Measurements from ENCODE around the gene AKAP5.

DNA sequence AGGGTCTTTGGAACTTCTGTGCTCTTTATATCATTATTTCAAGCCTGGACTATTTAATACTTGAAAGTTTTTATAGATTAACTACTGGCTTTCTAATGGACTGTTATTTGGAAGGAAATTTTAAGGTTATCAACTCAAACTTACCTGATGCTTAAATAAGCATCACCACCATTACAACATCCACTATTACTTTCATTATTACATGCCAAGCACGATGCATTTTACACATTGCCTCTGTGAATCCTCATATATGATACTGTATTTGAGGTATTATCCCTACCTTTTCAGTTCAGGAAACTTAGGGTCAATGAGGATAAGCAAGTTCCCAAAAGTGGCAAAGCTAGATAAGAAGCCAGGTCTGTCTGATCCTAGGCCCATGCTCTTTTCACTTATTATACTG, 51.7 kb downstream of the AKAP5 start:
- TF ChIP-seq, protein P1, sequence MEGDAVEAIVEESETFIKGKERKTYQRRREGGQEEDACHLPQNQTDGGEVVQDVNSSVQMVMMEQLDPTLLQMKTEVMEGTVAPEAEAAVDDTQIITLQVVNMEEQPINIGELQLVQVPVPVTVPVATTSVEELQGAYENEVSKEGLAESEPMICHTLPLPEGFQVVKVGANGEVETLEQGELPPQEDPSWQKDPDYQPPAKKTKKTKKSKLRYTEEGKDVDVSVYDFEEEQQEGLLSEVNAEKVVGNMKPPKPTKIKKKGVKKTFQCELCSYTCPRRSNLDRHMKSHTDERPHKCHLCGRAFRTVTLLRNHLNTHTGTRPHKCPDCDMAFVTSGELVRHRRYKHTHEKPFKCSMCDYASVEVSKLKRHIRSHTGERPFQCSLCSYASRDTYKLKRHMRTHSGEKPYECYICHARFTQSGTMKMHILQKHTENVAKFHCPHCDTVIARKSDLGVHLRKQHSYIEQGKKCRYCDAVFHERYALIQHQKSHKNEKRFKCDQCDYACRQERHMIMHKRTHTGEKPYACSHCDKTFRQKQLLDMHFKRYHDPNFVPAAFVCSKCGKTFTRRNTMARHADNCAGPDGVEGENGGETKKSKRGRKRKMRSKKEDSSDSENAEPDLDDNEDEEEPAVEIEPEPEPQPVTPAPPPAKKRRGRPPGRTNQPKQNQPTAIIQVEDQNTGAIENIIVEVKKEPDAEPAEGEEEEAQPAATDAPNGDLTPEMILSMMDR (IDR thresholded peaks at IDR 0.05) = no peak
- TF ChIP-seq, protein P2, sequence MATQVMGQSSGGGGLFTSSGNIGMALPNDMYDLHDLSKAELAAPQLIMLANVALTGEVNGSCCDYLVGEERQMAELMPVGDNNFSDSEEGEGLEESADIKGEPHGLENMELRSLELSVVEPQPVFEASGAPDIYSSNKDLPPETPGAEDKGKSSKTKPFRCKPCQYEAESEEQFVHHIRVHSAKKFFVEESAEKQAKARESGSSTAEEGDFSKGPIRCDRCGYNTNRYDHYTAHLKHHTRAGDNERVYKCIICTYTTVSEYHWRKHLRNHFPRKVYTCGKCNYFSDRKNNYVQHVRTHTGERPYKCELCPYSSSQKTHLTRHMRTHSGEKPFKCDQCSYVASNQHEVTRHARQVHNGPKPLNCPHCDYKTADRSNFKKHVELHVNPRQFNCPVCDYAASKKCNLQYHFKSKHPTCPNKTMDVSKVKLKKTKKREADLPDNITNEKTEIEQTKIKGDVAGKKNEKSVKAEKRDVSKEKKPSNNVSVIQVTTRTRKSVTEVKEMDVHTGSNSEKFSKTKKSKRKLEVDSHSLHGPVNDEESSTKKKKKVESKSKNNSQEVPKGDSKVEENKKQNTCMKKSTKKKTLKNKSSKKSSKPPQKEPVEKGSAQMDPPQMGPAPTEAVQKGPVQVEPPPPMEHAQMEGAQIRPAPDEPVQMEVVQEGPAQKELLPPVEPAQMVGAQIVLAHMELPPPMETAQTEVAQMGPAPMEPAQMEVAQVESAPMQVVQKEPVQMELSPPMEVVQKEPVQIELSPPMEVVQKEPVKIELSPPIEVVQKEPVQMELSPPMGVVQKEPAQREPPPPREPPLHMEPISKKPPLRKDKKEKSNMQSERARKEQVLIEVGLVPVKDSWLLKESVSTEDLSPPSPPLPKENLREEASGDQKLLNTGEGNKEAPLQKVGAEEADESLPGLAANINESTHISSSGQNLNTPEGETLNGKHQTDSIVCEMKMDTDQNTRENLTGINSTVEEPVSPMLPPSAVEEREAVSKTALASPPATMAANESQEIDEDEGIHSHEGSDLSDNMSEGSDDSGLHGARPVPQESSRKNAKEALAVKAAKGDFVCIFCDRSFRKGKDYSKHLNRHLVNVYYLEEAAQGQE (IDR thresholded peaks at IDR 0.05; ENCODE audit: low read depth, low read length) = no peak
- TF ChIP-seq GABPA (IDR thresholded peaks at IDR 0.05; ENCODE audit: low read depth) (no peak), EP300 (IDR thresholded peaks at IDR 0.05; ENCODE audit: borderline replicate concordance in 1 of 2, low read depth in 1 of 2, low read length in 1 of 2) (no peak)
